Raji (cell line): Measurements from ENCODE around the gene HCRTR2.

ENCODE experiments used
- POLR2A ChIP-seq: IDR thresholded peaks from 2 replicates; pipeline ENCODE4 v1.6.1; 2011; ENCODE audit warnings: low read depth, low read length, control low read depth; ENCODE audit not compliant: insufficient read depth

The HCRTR2 gene

GRCh38 chr6:55290736-55291135 lies 116.4 kb downstream of the HCRTR2 start:
- no peak for TF ChIP-seq POLR2A

GRCh38 chr6:55293116-55293515 lies 118.8 kb downstream of the HCRTR2 start:
- TF ChIP-seq POLR2A = no peak

- TF ChIP-seq POLR2A = no peak
Observed at GRCh38 chr6:55299286-55299985, 125.1 kb downstream of the HCRTR2 start.

GRCh38 chr6:55304747-55305146 lies 130.4 kb downstream of the HCRTR2 start:
- TF ChIP-seq POLR2A = no peak

- no peak for TF ChIP-seq POLR2A
Observed at GRCh38 chr6:55319961-55320695, 145.8 kb downstream of the HCRTR2 start.

GRCh38 chr6:55320696-55321086 lies 146.4 kb downstream of the HCRTR2 start:
- TF ChIP-seq POLR2A = no peak

GRCh38 chr6:55327169-55327568 lies 152.9 kb downstream of the HCRTR2 start, which contains the start of gene GFRAL:
GFRAL (plus strand) TSS chr6:55327469; CDS start chr6:55327555, 86 bp downstream.
- no peak for TF ChIP-seq POLR2A
